Measurements from ENCODE around the gene ELF5. TPM values are rescaled to one million over a fixed set of nuclear protein-coding genes. Genes with fewer than 3 reads are reported as not detected.

Gene ELF5
- total RNA-seq, 1 donor from 2014 or later, result not detected

DNA sequence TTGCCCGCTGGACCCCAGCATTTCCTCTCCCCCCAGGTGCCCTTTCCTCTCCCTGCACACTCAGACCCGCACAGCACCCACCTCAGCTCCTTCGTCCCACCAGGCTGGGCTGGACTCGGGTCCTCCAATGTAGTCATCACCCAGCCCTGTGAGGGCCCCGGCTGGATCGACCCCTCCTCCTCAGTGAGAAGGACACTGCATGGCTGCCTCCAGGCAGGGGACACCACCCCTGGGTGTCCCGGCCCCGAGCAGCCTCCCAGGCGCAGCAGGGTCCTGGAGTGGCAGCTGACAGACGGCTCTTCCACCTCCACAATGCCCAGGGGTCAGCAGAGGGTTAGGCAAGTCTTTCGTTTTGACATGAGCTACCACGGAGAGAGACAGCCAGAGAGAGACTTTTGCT is 11.1 kb upstream of the ELF5 start:
- H3K4me3 ChIP-seq (ENCODE audit: low read length in 3 of 3), result no peak overlapping the region
- H3K27ac ChIP-seq (ENCODE audit: low read depth, low read length), result no peak overlapping the region
- no peaks in the 10 kb centered on the region for H3K9me3 ChIP-seq (ENCODE audit: control insufficient read depth in 3 of 3, low read length in 3 of 3)
- no peaks in the 10 kb centered on the region for H3K36me3 ChIP-seq (ENCODE audit: control insufficient read depth in 3 of 3, insufficient read depth in 3 of 3, low read length in 3 of 3)
- H3K27me3 ChIP-seq (ENCODE audit: control insufficient read depth in 3 of 3, insufficient read depth in 3 of 3, low read length in 3 of 3), result peaks cover 0 to 7% (median 0%) of the 10 kb centered on the region in 3 donors
- H3K4me1 ChIP-seq (ENCODE audit: control insufficient read depth in 3 of 3, insufficient read depth in 3 of 3, low read length in 3 of 3), result no peaks in the 10 kb centered on the region
- H3K9ac ChIP-seq (ENCODE audit: low read depth in 1 of 3, low read length in 3 of 3), result no peak overlapping the region

DNA sequence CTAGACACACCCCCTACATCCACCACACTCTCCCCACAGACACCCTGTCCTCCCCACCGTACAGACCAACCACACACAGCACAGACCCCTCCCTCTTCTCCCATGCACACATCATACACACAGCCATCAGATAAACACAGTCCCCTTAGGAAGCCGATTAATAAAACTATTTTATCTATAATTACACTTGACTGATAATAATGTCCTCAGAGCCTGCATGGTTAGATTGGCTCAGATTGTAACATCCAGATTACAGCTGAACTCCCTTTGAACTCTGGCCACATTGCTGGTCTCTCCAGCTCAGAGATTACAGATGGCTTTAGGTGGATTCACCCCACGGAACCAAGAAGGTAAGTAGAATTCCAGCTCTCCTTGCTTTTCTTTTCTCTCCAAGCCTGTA is 9.5 kb upstream of the ELF5 start:
- peaks cover 0 to 7% (median 0%) of the 10 kb centered on the region in 3 donors for H3K27me3 ChIP-seq (ENCODE audit: control insufficient read depth in 3 of 3, insufficient read depth in 3 of 3, low read length in 3 of 3)
- H3K36me3 ChIP-seq (ENCODE audit: control insufficient read depth in 3 of 3, insufficient read depth in 3 of 3, low read length in 3 of 3), result no peaks in the 10 kb centered on the region
- H3K27ac ChIP-seq (ENCODE audit: low read depth, low read length), result no peak overlapping the region
- no peak overlapping the region for H3K9ac ChIP-seq (ENCODE audit: low read depth in 1 of 3, low read length in 3 of 3)
- H3K4me1 ChIP-seq (ENCODE audit: control insufficient read depth in 3 of 3, insufficient read depth in 3 of 3, low read length in 3 of 3), result no peaks in the 10 kb centered on the region
- no peak overlapping the region for H3K4me3 ChIP-seq (ENCODE audit: low read length in 3 of 3)
- H3K9me3 ChIP-seq (ENCODE audit: control insufficient read depth in 3 of 3, low read length in 3 of 3), result no peaks in the 10 kb centered on the region

DNA sequence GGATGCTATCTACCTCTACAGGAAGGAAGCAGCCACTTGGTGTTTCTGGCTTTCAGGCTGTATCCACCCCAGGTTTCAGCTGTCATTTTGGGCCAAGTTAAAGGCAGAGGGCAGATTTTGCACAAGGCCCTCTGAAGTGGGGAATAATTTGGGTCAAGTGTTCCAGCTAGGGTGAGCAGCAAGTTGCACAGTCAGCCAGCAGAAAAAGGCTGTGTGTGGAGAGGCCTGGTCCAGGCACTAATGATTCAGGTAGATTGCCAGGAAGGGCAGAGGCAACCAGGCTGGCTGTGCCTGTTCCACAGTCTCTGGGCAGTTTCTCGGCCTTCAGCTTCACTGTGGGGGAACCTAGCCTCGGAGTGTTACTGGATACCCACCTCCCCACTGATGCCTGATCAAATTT is 8.6 kb upstream of the ELF5 start:
- H3K4me1 ChIP-seq (ENCODE audit: control insufficient read depth in 3 of 3, insufficient read depth in 3 of 3, low read length in 3 of 3), result no peaks in the 10 kb centered on the region
- H3K36me3 ChIP-seq (ENCODE audit: control insufficient read depth in 3 of 3, insufficient read depth in 3 of 3, low read length in 3 of 3), result no peaks in the 10 kb centered on the region
- H3K4me3 ChIP-seq (ENCODE audit: low read length in 3 of 3), result no peak overlapping the region
- no peak overlapping the region for H3K27ac ChIP-seq (ENCODE audit: low read depth, low read length)
- no peak overlapping the region for H3K9ac ChIP-seq (ENCODE audit: low read depth in 1 of 3, low read length in 3 of 3)
- peaks cover 0 to 7% (median 0%) of the 10 kb centered on the region in 3 donors for H3K27me3 ChIP-seq (ENCODE audit: control insufficient read depth in 3 of 3, insufficient read depth in 3 of 3, low read length in 3 of 3)
- no peaks in the 10 kb centered on the region for H3K9me3 ChIP-seq (ENCODE audit: control insufficient read depth in 3 of 3, low read length in 3 of 3)

DNA sequence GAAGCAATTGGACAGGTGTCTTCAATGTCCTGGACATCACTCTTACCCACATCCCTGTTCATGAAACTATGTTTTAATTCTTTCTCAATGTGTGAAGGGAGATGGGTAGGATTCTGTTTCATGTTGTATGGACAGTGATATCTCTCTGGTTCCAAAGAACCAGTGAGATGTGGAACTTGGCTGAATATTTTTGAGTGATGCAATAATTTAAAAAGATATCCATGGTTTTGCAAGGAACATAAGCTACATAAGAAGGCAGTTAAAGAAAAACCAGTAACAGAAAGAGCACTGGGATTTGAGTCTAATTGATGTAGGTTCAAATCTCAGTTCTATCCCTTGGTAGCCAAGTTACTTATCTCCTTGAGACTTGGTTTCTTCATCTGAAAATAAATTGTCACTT is 7.7 kb upstream of the ELF5 start:
- H3K9me3 ChIP-seq (ENCODE audit: control insufficient read depth in 3 of 3, low read length in 3 of 3), result no peaks in the 10 kb centered on the region
- H3K4me3 ChIP-seq (ENCODE audit: low read length in 3 of 3), result no peak overlapping the region
- peaks cover 0 to 7% (median 0%) of the 10 kb centered on the region in 3 donors for H3K27me3 ChIP-seq (ENCODE audit: control insufficient read depth in 3 of 3, insufficient read depth in 3 of 3, low read length in 3 of 3)
- H3K27ac ChIP-seq (ENCODE audit: low read depth, low read length), result no peak overlapping the region
- H3K4me1 ChIP-seq (ENCODE audit: control insufficient read depth in 3 of 3, insufficient read depth in 3 of 3, low read length in 3 of 3), result no peaks in the 10 kb centered on the region
- no peak overlapping the region for H3K9ac ChIP-seq (ENCODE audit: low read depth in 1 of 3, low read length in 3 of 3)
- no peaks in the 10 kb centered on the region for H3K36me3 ChIP-seq (ENCODE audit: control insufficient read depth in 3 of 3, insufficient read depth in 3 of 3, low read length in 3 of 3)

DNA sequence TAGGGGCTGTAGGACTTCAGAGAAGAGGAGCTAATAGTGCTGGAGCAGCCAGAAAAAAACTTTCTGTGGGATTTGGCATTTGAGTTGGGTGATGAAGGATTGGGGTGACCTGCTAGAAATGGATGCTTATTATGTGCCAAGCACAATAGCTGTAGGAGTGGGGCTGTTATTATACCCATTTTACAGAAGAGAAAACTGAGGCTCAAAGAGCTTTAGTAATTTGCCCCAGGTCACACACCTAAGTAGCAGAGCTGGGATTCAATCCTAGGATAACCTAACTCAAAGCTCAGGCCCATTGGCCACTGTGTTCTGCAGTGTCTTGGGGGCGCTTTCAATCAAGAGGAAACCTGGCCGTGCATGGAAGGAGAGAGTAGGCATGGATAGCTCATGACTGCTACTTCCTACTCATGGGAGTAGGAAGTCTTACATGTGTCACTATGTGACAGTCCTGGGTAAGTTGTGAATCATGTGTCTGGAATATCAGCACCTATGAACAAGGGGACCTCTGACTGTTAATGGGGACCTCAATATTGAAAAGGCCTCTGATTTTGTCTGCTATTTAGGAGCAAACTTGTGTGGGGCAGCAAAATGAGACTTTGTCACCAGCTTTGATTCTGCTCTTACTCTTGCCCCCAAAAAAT is 6.1 kb upstream of the ELF5 start:
- Histone ChIP-seq H3K36me3 (ENCODE audit: control insufficient read depth in 3 of 3, insufficient read depth in 3 of 3, low read length in 3 of 3) (no peaks in the 10 kb centered on the region), H3K27ac (ENCODE audit: low read depth, low read length) (no peak overlapping the region), H3K4me1 (ENCODE audit: control insufficient read depth in 3 of 3, insufficient read depth in 3 of 3, low read length in 3 of 3) (no peaks in the 10 kb centered on the region), H3K27me3 (ENCODE audit: control insufficient read depth in 3 of 3, insufficient read depth in 3 of 3, low read length in 3 of 3) (peaks cover 0 to 6% (median 0%) of the 10 kb centered on the region in 3 donors), H3K9ac (ENCODE audit: low read depth in 1 of 3, low read length in 3 of 3) (no peak overlapping the region), H3K9me3 (ENCODE audit: control insufficient read depth in 3 of 3, low read length in 3 of 3) (no peaks in the 10 kb centered on the region), H3K4me3 (ENCODE audit: low read length in 3 of 3) (no peak overlapping the region)

DNA sequence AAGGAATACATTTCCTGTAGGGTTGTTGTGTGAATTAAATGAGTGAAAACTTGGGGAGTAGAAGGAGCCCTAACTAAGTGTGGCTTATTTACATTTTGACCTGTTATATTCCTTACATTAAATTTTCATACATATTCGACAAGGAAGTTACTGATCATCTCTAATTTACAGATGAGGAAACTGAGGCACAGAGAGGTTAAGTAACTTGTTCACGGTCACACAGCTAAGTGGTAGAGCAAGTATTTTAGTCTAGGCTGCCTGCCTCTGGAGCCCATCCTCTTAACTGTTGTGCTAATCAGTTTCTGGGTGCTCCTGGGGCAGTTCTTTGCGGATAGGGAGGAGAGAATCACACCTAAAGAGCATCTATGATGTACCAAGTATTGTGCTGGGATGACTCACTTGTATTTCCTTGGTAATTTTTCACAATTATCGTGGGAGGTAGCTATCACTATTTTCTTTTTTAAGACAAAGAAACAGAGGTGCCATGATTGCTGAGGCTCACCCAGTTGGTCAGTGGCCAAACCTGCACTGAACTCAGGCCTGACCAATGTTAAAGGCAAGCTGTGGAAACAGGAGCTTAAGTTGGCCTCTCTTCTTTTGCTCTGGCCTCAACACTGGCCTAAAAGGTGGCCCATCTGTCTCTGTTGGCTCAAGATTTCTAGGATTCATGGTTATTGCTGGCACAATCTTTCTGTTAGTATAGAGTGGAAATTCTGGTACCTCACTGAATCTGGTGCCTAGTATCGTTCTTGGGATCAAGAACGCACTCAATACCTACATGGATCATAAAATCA is 2.9 kb upstream of the ELF5 start:
- H3K4me3 ChIP-seq (ENCODE audit: low read length in 3 of 3), result no peak overlapping the region
- no peak overlapping the region for H3K9ac ChIP-seq (ENCODE audit: low read depth in 1 of 3, low read length in 3 of 3)
- H3K36me3 ChIP-seq (ENCODE audit: control insufficient read depth in 3 of 3, insufficient read depth in 3 of 3, low read length in 3 of 3), result no peaks in the 10 kb centered on the region
- no peaks in the 10 kb centered on the region for H3K27me3 ChIP-seq (ENCODE audit: control insufficient read depth in 3 of 3, insufficient read depth in 3 of 3, low read length in 3 of 3)
- H3K9me3 ChIP-seq (ENCODE audit: control insufficient read depth in 3 of 3, low read length in 3 of 3), result no peaks in the 10 kb centered on the region
- no peak overlapping the region for H3K27ac ChIP-seq (ENCODE audit: low read depth, low read length)
- H3K4me1 ChIP-seq (ENCODE audit: control insufficient read depth in 3 of 3, insufficient read depth in 3 of 3, low read length in 3 of 3), result no peaks in the 10 kb centered on the region

DNA sequence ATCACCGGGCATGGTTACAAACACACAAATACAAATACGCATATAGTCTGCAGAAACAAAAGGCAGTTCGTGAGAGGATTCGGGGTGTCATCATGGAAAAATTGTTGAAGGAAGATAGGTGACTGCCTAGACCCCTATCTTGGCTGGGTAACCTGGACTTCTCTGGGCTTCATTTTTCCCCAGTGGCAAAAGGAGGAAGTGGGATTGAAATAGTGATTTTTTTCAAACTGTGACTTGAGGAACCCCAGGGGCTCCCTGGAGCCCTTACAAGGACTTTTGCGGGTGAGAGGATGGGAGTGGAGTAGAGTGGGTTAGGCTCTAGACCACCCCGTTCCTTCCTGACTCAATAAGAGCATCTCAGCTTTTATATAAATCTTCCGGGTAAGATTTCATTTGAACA is 1.0 kb upstream of the ELF5 start:
- Histone ChIP-seq H3K27ac (ENCODE audit: low read depth, low read length) (no peak overlapping the region), H3K36me3 (ENCODE audit: control insufficient read depth in 3 of 3, insufficient read depth in 3 of 3, low read length in 3 of 3) (no peaks in the 10 kb centered on the region), H3K9ac (ENCODE audit: low read depth in 1 of 3, low read length in 3 of 3) (no peak overlapping the region), H3K4me3 (ENCODE audit: low read length in 3 of 3) (no peak overlapping the region), H3K4me1 (ENCODE audit: control insufficient read depth in 3 of 3, insufficient read depth in 3 of 3, low read length in 3 of 3) (no peaks in the 10 kb centered on the region), H3K9me3 (ENCODE audit: control insufficient read depth in 3 of 3, low read length in 3 of 3) (no peaks in the 10 kb centered on the region), H3K27me3 (ENCODE audit: control insufficient read depth in 3 of 3, insufficient read depth in 3 of 3, low read length in 3 of 3) (no peaks in the 10 kb centered on the region)

DNA sequence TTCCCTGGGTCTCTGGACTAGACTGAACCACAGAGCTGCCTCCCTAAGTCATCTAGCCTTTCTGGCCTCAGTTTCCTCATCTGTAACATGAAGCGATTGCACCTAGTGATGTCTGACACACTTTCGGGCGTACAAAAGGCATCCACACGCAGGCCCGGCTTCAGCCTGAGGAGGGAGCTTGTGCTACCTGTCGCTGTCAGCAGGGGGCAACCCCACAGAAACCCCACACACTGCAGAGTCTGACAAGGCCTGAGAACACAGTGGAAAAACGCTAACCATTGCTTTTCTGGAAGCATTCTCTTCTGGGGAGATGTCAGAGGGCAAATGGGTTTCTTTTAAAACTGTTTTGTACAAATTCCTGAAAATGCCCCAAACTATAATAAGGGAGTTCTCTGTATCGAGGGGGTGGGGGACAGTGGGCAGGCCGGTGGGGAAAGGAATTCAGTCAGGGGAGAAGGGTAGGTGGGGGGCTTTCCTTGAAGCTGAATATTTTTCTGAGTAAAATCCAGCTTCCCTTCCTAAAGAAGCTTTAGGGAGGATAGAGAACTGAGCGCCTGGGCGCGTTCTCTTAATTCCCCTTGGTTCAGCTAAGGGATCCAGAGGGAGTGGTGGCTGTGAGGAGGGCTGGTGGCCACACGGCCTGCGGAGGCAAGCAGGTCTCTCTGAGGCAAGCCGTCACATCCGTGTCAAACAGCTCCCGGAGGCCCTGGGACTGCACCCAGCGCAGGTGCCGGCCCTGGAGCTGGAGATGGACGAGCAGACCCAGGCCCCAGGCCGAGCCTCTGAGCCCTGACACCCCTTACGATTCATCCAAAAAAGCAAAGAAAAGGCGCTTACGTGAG is 533 bp downstream of the ELF5 start:
- Histone ChIP-seq H3K27ac (ENCODE audit: low read depth, low read length) (no peak overlapping the region), H3K27me3 (ENCODE audit: control insufficient read depth in 3 of 3, insufficient read depth in 3 of 3, low read length in 3 of 3) (no peaks in the 10 kb centered on the region), H3K4me3 (ENCODE audit: low read length in 3 of 3) (no peak overlapping the region), H3K9me3 (ENCODE audit: control insufficient read depth in 3 of 3, low read length in 3 of 3) (no peaks in the 10 kb centered on the region), H3K9ac (ENCODE audit: low read depth in 1 of 3, low read length in 3 of 3) (no peak overlapping the region), H3K36me3 (ENCODE audit: control insufficient read depth in 3 of 3, insufficient read depth in 3 of 3, low read length in 3 of 3) (no peaks in the 10 kb centered on the region), H3K4me1 (ENCODE audit: control insufficient read depth in 3 of 3, insufficient read depth in 3 of 3, low read length in 3 of 3) (no peaks in the 10 kb centered on the region)

DNA sequence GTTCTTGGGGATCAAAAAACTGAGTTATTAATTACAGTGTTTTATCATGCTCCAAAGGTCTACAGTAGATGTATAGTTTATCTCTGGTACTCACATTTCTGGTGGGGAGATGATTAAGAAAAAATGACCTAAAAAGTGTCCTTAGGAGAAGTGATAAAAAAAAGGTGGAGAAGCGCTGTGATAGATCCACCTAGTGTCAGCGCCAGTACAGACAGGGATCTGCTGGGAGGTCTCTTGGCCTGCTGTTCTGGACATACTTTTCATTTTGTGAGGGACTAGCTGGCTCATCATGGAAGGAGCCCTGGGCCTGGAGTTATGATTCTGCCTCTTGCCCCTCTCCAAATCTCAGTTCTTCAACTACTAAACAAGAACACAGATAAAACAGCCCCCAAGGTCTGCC is 2.9 kb downstream of the ELF5 start:
- no peaks in the 10 kb centered on the region for H3K36me3 ChIP-seq (ENCODE audit: control insufficient read depth in 3 of 3, insufficient read depth in 3 of 3, low read length in 3 of 3)
- no peak overlapping the region for H3K27ac ChIP-seq (ENCODE audit: low read depth, low read length)
- no peaks in the 10 kb centered on the region for H3K4me1 ChIP-seq (ENCODE audit: control insufficient read depth in 3 of 3, insufficient read depth in 3 of 3, low read length in 3 of 3)
- no peaks in the 10 kb centered on the region for H3K9me3 ChIP-seq (ENCODE audit: control insufficient read depth in 3 of 3, low read length in 3 of 3)
- H3K4me3 ChIP-seq (ENCODE audit: low read length in 3 of 3), result no peak overlapping the region
- no peaks in the 10 kb centered on the region for H3K27me3 ChIP-seq (ENCODE audit: control insufficient read depth in 3 of 3, insufficient read depth in 3 of 3, low read length in 3 of 3)
- no peak overlapping the region for H3K9ac ChIP-seq (ENCODE audit: low read depth in 1 of 3, low read length in 3 of 3)

DNA sequence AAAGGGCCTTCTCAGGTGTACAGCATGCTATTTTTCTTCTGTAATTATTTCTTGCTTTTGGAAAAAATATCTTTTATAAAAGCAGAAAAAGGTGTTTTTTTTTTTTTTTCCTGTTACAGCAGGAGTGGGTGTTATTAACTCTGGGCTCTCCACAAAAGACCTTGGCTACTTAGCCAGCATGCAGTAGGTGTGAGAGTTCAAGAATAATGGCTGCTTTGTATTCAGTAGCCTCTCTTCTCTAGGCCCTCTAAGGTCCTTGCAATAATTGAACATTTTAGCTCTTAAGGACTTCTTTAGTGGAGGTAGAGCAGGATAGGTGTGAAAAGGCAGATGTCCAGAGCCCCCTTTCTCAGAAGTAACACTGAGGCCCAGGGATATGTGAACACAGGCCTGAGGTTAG is 3.4 kb downstream of the ELF5 start:
- H3K27me3 ChIP-seq (ENCODE audit: control insufficient read depth in 3 of 3, insufficient read depth in 3 of 3, low read length in 3 of 3), result no peaks in the 10 kb centered on the region
- no peaks in the 10 kb centered on the region for H3K4me1 ChIP-seq (ENCODE audit: control insufficient read depth in 3 of 3, insufficient read depth in 3 of 3, low read length in 3 of 3)
- H3K4me3 ChIP-seq (ENCODE audit: low read length in 3 of 3), result no peak overlapping the region
- no peak overlapping the region for H3K27ac ChIP-seq (ENCODE audit: low read depth, low read length)
- no peak overlapping the region for H3K9ac ChIP-seq (ENCODE audit: low read depth in 1 of 3, low read length in 3 of 3)
- H3K9me3 ChIP-seq (ENCODE audit: control insufficient read depth in 3 of 3, low read length in 3 of 3), result no peaks in the 10 kb centered on the region
- no peaks in the 10 kb centered on the region for H3K36me3 ChIP-seq (ENCODE audit: control insufficient read depth in 3 of 3, insufficient read depth in 3 of 3, low read length in 3 of 3)

Data from skeletal muscle tissue (tissue), 4 donors.